Liver (tissue), 3 donors: ENCODE results near the gene PRPF6.

Source experiments
- ATF3 ChIP-seq: IDR thresholded peaks from 2 replicates; pipeline ENCODE4 v1.6.1; 2016; ENCODE audit warnings: antibody characterized with exemption
- CTCF ChIP-seq: fragments of 150-350 bp; IDR thresholded peaks from 2 replicates; pipeline ENCODE4 v1.5.1; 2017; ENCODE audit warnings: improper control_type of control experiment, low read depth, low read length; ENCODE audit not compliant: missing input control
- FOXA1 ChIP-seq: IDR thresholded peaks from 2 replicates; pipeline ENCODE4 v1.6.1; 2016; ENCODE audit warnings: antibody characterized with exemption
- GABPA ChIP-seq, 2 donors: IDR thresholded peaks in 1 of 2; conservative IDR thresholded peaks in 1 of 2; 2 replicates each; pipeline ENCODE4 v1.6.1; 2016; ENCODE audit warnings: antibody characterized with exemption in 2 of 2, mild to moderate bottlenecking in 1 of 2, moderate library complexity in 1 of 2
- JUND ChIP-seq, 2 donors: IDR thresholded peaks; 2 replicates each; pipeline ENCODE4 v1.6.1; 2016; ENCODE audit warnings: antibody characterized with exemption in 2 of 2
- MAX ChIP-seq: IDR thresholded peaks from 2 replicates; pipeline ENCODE4 v1.6.1; 2016; ENCODE audit warnings: antibody characterized with exemption
- RAD21 ChIP-seq, 2 donors: IDR thresholded peaks; 2 replicates each; pipeline ENCODE4 v1.6.1; 2016; ENCODE audit warnings: antibody characterized with exemption in 2 of 2, mild to moderate bottlenecking in 2 of 2
- REST ChIP-seq: IDR thresholded peaks from 2 replicates; pipeline ENCODE4 v1.6.1; 2016; ENCODE audit warnings: antibody characterized with exemption, mild to moderate bottlenecking
- RXRA ChIP-seq, 2 donors: IDR thresholded peaks; 2 replicates each; pipeline ENCODE4 v1.6.1; 2017 to 2018; ENCODE audit warnings: antibody characterized with exemption in 2 of 2, mild to moderate bottlenecking in 1 of 2
- SP1 ChIP-seq: IDR thresholded peaks from 2 replicates; pipeline ENCODE4 v1.6.1; 2018; ENCODE audit warnings: antibody characterized with exemption, mild to moderate bottlenecking
- TAF1 ChIP-seq: conservative IDR thresholded peaks from 2 replicates; pipeline ENCODE4 v1.6.1; 2016; ENCODE audit warnings: antibody characterized with exemption, mild to moderate bottlenecking
- YY1 ChIP-seq: IDR thresholded peaks from 2 replicates; pipeline ENCODE4 v1.6.1; 2016; ENCODE audit warnings: antibody characterized with exemption, mild to moderate bottlenecking
- ZBTB33 ChIP-seq: IDR thresholded peaks from 2 replicates; pipeline ENCODE4 v1.6.1; 2016; ENCODE audit warnings: antibody characterized with exemption
- donor health status: healthy.
- donor health status: healthy.

GRCh38 chr20:64045346-64046011 lies 64.5 kb downstream of the PRPF6 start:
- no peak for TF ChIP-seq CTCF
- TF ChIP-seq GABPA (IDR thresholded peaks at IDR 0.05 in 1 of 2, conservative IDR thresholded peaks at IDR 0.05 in 1 of 2) = no peak
- TF ChIP-seq YY1 = no peak
- TF ChIP-seq RAD21 (IDR thresholded peaks at IDR 0.05) = no peak
- no peak for TF ChIP-seq TAF1
- no peak for TF ChIP-seq JUND (IDR thresholded peaks at IDR 0.05)
- TF ChIP-seq SP1 = no peak
- no peak for TF ChIP-seq ATF3
- TF ChIP-seq REST = no peak
- no peak for TF ChIP-seq FOXA1
- TF ChIP-seq MAX = no peak
- TF ChIP-seq ZBTB33 = no peak
- TF ChIP-seq RXRA (IDR thresholded peaks at IDR 0.05) = no peak
